NCI-H128 (cell line): ENCODE data around the gene SPRY1.

Experiments
- DNase-seq: peaks from one replicate; lab custom pipeline; 2025; ENCODE audit not compliant: unreplicated experiment; lab: John Stamatoyannopoulos, UW

The SPRY1 gene

DNA sequence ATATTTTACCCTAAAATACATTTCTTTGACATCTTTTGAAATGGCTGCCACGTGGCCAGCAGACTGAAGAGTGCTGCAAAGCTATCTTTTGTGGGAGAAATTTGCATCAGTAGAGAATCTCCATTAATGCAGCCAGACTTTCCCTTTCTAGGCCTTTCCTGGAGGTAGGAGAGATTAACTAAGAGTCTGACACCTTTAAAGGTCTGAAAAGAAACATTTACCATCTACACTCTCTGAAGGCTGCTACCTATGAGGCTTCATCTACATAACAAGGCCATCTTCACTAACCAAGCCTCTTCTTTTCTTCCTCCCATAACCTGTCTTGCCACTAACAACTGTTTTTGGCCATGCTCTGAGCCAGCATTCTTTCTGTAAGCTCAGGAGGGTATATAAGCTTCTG, 17.8 kb upstream of the SPRY1 start:
- DNase-seq, result no peak

- no peak for DNase-seq
Measured at GRCh38 chr4:123379392-123379791, 17.2 kb upstream of the SPRY1 start.

DNA sequence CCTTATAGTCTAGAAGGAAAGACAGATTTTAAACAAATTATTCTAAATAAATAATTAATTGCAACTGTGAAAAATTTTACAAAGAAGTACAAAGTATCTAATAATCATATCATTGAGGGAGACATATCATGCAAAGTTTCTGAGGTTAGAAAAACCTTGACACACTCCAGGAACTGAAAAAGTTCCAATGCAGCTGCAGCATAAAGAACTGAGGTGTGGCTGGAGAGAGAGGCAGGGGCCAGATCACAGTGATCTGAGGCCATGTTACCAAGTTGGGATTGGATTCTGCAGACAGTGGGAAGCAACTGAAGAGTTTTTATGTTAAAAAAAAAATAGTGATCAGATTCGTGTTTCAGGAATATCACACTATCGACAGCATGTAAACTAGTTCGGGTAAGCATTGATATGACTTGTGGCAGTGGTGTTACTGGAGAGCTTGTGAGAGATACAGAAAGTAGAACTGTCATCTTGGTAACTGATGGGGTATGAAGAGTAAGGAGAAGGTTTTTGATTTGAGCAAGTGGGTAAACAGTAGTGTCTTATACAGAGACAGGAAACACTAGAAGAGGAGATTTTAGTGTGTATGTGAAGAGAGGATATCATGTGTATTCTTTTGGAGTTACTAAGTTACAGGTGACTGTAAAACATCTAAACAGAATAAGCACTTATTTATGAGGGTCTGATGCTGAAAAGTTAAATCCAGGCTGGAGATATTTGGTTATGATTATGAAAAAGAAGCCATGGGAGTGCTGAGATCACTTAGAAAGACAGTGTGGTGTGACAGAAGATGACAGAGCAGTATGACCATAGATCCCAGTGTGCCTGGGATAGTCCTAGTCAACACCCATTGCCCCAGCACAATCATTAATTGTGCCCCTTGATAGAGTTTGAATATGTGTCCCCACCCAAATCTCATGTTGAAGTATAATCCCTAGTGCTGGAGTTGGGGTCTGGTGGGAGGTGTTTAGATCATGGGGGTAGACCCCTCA, 15.6 kb upstream of the SPRY1 start:
- no peak for DNase-seq

- DNase-seq, result no peak
Measured at GRCh38 chr4:123381996-123382395, 14.6 kb upstream of the SPRY1 start.

GRCh38 chr4:123383566-123383965, 13.0 kb upstream of the SPRY1 start:
- no peak for DNase-seq

DNA sequence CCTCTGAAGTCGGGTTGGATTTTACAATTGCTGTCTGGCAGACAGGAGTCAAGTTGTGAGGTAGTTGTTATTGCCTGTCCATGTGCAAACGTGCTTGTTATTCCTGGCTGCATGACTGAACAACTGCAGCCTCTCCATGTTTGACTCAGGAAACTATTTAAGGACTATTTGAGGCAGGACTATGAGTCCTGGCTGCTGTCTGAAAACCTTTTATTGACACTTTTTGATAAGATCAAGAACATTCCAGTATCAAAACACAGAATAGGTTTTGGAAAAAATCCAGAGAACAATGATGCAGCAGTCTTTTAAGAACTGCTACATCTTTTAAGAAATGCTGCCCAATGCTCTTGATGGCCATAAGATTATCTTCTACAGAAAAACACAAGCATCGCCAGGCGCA, 10.0 kb upstream of the SPRY1 start:
- no peak for DNase-seq

DNA sequence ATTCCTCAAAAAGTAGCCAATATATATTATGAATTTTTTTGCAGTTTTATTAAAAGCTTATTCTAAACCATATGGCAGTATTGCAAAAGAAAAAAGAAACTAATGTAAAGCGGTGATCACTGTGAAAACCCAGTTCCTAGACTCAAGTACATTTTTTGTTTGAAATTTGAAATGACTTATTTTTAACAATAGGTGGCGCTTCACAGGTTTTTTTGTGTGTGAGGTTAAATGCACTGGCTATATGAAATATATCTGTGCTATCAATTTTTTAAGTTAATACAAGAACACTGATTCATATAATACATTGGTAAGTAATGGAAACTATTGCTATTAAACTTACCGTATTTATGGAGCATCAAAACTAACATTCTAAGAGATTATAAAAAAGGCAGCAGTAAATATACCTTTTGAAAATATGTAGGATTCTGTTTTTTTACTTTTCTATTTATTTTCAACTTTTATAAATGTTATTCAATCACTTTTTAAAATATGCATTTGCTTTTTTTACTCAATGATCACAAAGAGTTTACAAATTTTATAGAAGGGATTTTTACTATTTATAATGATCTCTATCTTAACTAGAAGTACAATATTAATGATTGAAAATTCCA, 5.6 kb upstream of the SPRY1 start:
- no peak for DNase-seq

GRCh38 chr4:123393721-123394120, 2.9 kb upstream of the SPRY1 start:
- no peak for DNase-seq

GRCh38 chr4:123397144-123398065, 810 bp downstream of the SPRY1 start:
- DNase-seq, result peak; percentile 45

GRCh38 chr4:123398066-123398852, 1.7 kb downstream of the SPRY1 start:
- peak; percentile 9 for DNase-seq

DNA sequence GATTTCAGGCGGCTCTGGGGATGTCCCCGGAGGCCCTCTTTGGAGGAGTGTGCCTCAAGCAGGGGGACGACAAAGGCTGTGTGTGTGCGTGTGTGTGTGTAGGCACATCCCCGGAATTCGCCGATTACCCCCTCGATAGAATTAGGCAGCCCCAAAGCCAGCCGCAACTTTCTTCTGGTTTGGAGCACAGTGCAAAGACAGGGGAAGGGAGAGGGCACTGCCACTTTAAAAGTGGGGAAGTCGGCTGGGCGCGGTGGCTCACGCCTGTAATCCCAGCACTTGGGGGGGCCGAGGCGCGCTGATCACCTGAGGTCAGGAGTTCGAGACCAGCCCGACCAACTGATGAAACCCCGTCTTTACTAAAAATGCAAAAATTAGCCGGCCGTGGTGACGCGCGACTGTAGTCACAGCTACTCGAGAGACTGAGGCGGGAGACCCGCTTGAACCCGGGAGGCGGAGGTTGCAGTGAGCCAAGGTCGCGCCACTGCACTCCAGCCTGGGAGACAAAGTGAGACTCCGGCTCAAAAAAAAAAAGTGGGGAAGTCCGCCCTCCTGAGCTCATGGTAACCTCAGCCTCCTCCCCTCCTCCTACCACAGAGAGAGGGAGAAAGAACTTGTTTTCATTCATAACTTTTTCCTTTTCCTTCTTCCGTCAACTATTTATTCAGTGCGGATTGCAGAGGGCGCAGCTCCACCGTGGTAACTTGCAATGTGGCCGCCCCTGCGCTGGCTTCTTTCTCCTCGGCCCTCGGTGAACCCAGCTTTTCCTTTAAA, 2.4 kb downstream of the SPRY1 start:
- DNase-seq, result peak; percentile 3

GRCh38 chr4:123399627-123400358, 3.2 kb downstream of the SPRY1 start:
- no peak for DNase-seq

- DNase-seq, result no peak
Measured at GRCh38 chr4:123401271-123402120, 4.9 kb downstream of the SPRY1 start.

GRCh38 chr4:123402121-123402465, 5.5 kb downstream of the SPRY1 start:
- DNase-seq, result no peak

- no peak for DNase-seq
Measured at GRCh38 chr4:123403080-123403604, 6.5 kb downstream of the SPRY1 start.

DNA sequence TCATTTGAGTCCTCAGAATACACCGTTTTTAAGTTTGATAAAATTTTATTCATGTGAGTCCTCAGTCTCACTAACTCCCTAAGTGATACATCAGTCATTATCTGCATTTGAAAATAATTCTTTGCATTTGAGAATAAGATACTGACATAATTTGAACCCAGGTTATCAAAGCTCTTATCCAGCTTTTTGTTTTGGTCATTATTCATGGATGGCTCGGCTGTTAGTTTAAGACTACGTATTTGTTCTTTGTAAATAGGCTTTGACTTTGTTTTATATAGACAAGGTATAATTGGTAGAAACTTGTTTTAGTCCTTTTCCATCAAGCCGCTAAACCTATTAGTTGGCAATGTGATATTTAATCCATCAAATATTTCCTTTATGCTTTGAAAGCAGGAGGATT, 7.9 kb downstream of the SPRY1 start:
- no peak for DNase-seq

GRCh38 chr4:123405267-123405865, 8.8 kb downstream of the SPRY1 start:
- peak; percentile 3 for DNase-seq

DNA sequence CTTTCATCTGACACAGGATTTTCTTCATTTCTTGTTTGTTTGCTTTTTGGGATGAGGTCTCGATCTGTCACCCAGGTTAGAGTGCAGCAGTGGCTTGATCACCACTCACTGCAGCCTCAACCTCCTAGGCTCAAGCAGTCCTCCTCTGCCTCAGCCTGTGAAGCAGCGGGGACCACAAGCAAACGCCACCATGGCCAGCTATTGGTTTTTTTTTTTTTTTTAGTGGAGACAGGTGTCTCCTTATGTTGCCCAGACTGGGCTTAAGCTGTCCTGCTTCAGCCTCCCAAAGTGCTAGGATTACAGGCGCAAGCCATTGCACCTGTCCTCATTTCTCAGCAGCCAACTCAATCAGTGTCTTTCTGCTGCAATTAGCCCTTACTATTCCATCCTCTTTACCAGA, 10.3 kb downstream of the SPRY1 start:
- DNase-seq, result no peak
